Uterus (tissue), 2 donors: ENCODE measurements around the gene BEST1.

Experiments used
- POLR2A ChIP-seq, 2 donors: fragments of 450-650 bp; IDR thresholded peaks; one replicate each; pipeline ENCODE4 v1.6.1; 2016; ENCODE audit warnings: antibody characterized with exemption in 2 of 2, mild to moderate bottlenecking in 1 of 2, moderate library complexity in 1 of 2
- TF ChIP-seq, protein P1 (sequence below), 4 experiments: fragments of 200-600 bp in 2 of 4; fragments of 450-650 bp in 2 of 4; sonication (generic) in 2 of 4; IDR thresholded peaks; one replicate each; pipeline ENCODE4 v1.5.1; 2016 to 2019; ENCODE audit warnings: antibody characterized with exemption in 4 of 4, mild to moderate bottlenecking in 2 of 4, moderate library complexity in 1 of 4

DNA sequence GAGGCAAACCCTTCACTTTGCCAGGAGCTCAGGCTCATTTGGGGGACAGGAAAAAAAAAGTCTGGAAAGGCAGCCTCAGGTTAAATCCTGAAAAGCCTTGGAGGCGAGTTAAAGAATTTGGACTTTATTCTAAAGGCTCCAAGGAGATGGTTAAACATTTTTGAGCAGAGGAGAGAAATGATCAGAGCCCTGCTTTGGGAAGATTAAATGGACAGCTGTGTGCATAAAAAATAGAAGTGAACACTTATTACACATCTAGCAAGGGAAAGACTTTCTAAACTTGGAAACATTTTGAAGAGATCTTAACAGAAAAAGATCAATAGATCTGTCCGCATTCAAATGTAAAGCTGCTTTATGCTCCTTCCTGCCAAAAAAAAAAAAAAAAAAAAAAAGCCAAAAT lies 24.4 kb upstream of the BEST1 start:
- TF ChIP-seq, protein P1, sequence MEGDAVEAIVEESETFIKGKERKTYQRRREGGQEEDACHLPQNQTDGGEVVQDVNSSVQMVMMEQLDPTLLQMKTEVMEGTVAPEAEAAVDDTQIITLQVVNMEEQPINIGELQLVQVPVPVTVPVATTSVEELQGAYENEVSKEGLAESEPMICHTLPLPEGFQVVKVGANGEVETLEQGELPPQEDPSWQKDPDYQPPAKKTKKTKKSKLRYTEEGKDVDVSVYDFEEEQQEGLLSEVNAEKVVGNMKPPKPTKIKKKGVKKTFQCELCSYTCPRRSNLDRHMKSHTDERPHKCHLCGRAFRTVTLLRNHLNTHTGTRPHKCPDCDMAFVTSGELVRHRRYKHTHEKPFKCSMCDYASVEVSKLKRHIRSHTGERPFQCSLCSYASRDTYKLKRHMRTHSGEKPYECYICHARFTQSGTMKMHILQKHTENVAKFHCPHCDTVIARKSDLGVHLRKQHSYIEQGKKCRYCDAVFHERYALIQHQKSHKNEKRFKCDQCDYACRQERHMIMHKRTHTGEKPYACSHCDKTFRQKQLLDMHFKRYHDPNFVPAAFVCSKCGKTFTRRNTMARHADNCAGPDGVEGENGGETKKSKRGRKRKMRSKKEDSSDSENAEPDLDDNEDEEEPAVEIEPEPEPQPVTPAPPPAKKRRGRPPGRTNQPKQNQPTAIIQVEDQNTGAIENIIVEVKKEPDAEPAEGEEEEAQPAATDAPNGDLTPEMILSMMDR (IDR thresholded peaks at IDR 0.05): no peak
- TF ChIP-seq POLR2A (IDR thresholded peaks at IDR 0.05): no peak
